ENCODE data around the gene TXNL1. TPM values are rescaled to one million over a fixed set of nuclear protein-coding genes. Genes with fewer than 3 reads are reported as not detected.

The TXNL1 gene
- total and polyA plus RNA-seq, 2 of the 8 experiments (the other 6 are each of a cell fraction or from before 2014, with no cell fraction given) = 35.1 to 85.8 TPM

GRCh38 chr18:56647951-56648893, 9.8 kb upstream of the TXNL1 start:
- Histone ChIP-seq H3K9me3 (ENCODE audit: insufficient read depth in 2 of 2, low read depth in 1 of 2, low read length in 1 of 2) (no peaks in the 10 kb centered on the region), H2AFZ (ENCODE audit: low read length) (no peak overlapping the region), H3K79me2 (ENCODE audit: control insufficient read depth in 1 of 2, insufficient read depth in 2 of 2, low read length in 2 of 2) (peaks cover 0 to 15% of the 10 kb centered on the region in 2 experiments; a peak in 2 of 4 replicates), H3K14ac (ENCODE audit: insufficient read length) (no peak overlapping the region), H2BK12ac (ENCODE audit: low read depth, low read length) (no peak overlapping the region), H3K27me3 (replicated peaks in 1 of 4; ENCODE audit: control insufficient read depth in 3 of 4, extremely low read depth in 1 of 4, insufficient read depth in 3 of 4, low read length in 3 of 4) (no peaks in the 10 kb centered on the region), H3K27ac (ENCODE audit: low read depth, low read length) (no peak overlapping the region), H2BK20ac (ENCODE audit: low read length) (no peak overlapping the region), H3K23ac (ENCODE audit: insufficient read length) (no peak overlapping the region), H3K56ac (replicated peaks; ENCODE audit: insufficient read length, low read depth, low read length) (no peak overlapping the region), H2BK120ac (replicated peaks; ENCODE audit: low read depth, low read length) (no peak overlapping the region), H3K23me2 (ENCODE audit: low read depth, low read length) (peaks cover 9% of the 10 kb centered on the region), H2BK5ac (ENCODE audit: low read depth, low read length) (no peak overlapping the region), H4K8ac (ENCODE audit: extremely low read depth, insufficient read depth, low read length) (no peak overlapping the region), H3K4ac (replicated peaks; ENCODE audit: insufficient read length, low read depth, low read length) (no peak overlapping the region), H3K36me3 (ENCODE audit: control insufficient read depth in 2 of 4, insufficient read depth in 4 of 4, low read length in 3 of 4) (no peaks in the 10 kb centered on the region), H3K4me1 (replicated peaks in 1 of 4; ENCODE audit: control insufficient read depth in 3 of 4, insufficient read depth in 4 of 4, low read length in 3 of 4) (peaks cover 0 to 2% (median 0%) of the 10 kb centered on the region in 4 experiments; a peak in 1 of 7 replicates), H4K5ac (ENCODE audit: insufficient read length, low read depth, low read length) (no peak overlapping the region), H3K4me3 (ENCODE audit: extremely low read depth in 1 of 4, insufficient read depth in 2 of 4, low read depth in 3 of 4, low read length in 4 of 4) (no peak overlapping the region), H3K9ac (replicated peaks in 1 of 4; ENCODE audit: extremely low read depth in 1 of 4, low read depth in 3 of 4, low read length in 3 of 4) (peak overlapping the region in 1 of 4 experiments; percentile 13; a peak in 1 of 7 replicates), H2AK5ac (ENCODE audit: low read depth, low read length) (no peak overlapping the region), H3K79me1 (ENCODE audit: low read depth, low read length) (peaks cover 4% of the 10 kb centered on the region; the same call in 1 of the 2 replicates), H4K20me1 (replicated peaks in 1 of 2; ENCODE audit: control insufficient read depth in 1 of 2, insufficient read depth in 2 of 2, low read length in 2 of 2) (peaks cover 0 to 5% of the 10 kb centered on the region in 2 experiments), H2BK15ac (ENCODE audit: low read length) (no peak overlapping the region), H4K91ac (replicated peaks; ENCODE audit: insufficient read length, low read length) (no peak overlapping the region), H3K18ac (ENCODE audit: extremely low read depth, low read length) (no peak overlapping the region), H3K4me2 (ENCODE audit: insufficient read depth in 1 of 2, low read depth in 2 of 2, low read length in 2 of 2) (no peak overlapping the region)
- no peak for DNase-seq (ENCODE audit: low read depth in 1 of 2, low spot score in 2 of 2)
- CTCF ChIA-PET (ENCODE audit: partially characterized antibody) = interaction anchor here (0.7 to 3.3 kb wide), 4 partner anchors 8 to 14 kb away, joined by 3 to 18 read pairs (median 4); partner anchors contain the start of gene TXNL1
- POLR2A ChIA-PET (ENCODE audit: partially characterized antibody) = interaction anchor here (2.0 kb wide), 1 partner anchor 10 kb away, joined by 7 read pairs; the partner anchor contains the start of gene TXNL1
- FAIRE-seq = no peak
- 87% methylated on average over 3 of the region's 3 CpGs; no CpG with 5 or more reads in 1 of the 2 experiments for WGBS, 2 experiments (ENCODE audit: extremely low coverage in 1 of 2, insufficient coverage in 1 of 2, insufficient read length in 1 of 2, insufficient replicate concordance in 2 of 2, low coverage in 1 of 2, low lambda C conversion rate in 2 of 2, missing lambda C conversion rate in 1 of 2)
- TF ChIP-seq ATF3 (IDR thresholded peaks at IDR 0.05; ENCODE audit: insufficient read depth, low read depth, low read length) = no peak
- no peak for TF ChIP-seq GTF2F1 (IDR thresholded peaks at IDR 0.05; ENCODE audit: borderline replicate concordance, low read depth, low read length)
- TF ChIP-seq MAFK (IDR thresholded peaks at IDR 0.05; ENCODE audit: low read depth, low read length) = no peak
- no peak for TF ChIP-seq POLR2A (IDR thresholded peaks at IDR 0.05; ENCODE audit: control extremely low read depth in 1 of 2, low read depth in 2 of 2, low read length in 2 of 2)
- no peak for TF ChIP-seq HDAC2 (IDR thresholded peaks at IDR 0.05; ENCODE audit: borderline replicate concordance in 1 of 2, low read depth in 2 of 2, low read length in 2 of 2)
- no peak for TF ChIP-seq BRCA1 (IDR thresholded peaks at IDR 0.05; ENCODE audit: low read depth, low read length)
- TF ChIP-seq TEAD4 (IDR thresholded peaks at IDR 0.05; ENCODE audit: low read depth, low read length) = no peak
- no peak for TF ChIP-seq JUND (IDR thresholded peaks at IDR 0.05; ENCODE audit: low read length)
- no peak for TF ChIP-seq SP1 (IDR thresholded peaks at IDR 0.05; ENCODE audit: low read depth, low read length)
- no peak for TF ChIP-seq CBX8 (IDR thresholded peaks at IDR 0.05; ENCODE audit: borderline replicate concordance, low read depth, low read length)
- no peak for TF ChIP-seq RNF2 (IDR thresholded peaks at IDR 0.05; ENCODE audit: borderline replicate concordance, low read depth, low read length, missing control alignments, poor library complexity, severe bottlenecking)

All from H1 (cell line).